Hepatocyte (in vitro differentiated cells): ENCODE measurements around the gene ULK4. TPM values are rescaled to one million over a fixed set of nuclear protein-coding genes. Genes with fewer than 3 reads are reported as not detected.

Experiments
- DNase-seq: peaks from one replicate; pipeline ENCODE4 v3.0.0-alpha.2; 2016; ENCODE audit warnings: low spot score
- H2AFZ ChIP-seq: fragments of 200-600 bp; sonication (generic); 2 replicates; pipeline ENCODE4 v1.6.0; 2016; ENCODE audit warnings: antibody characterized with exemption, mild to moderate bottlenecking
- H3K27ac ChIP-seq: fragments of 200-600 bp; sonication (generic); 2 replicates; pipeline ENCODE4 v1.5.1; 2016; ENCODE audit warnings: mild to moderate bottlenecking
- H3K27me3 ChIP-seq: fragments of 200-600 bp; sonication (generic); 2 replicates; pipeline ENCODE4 v1.6.1; 2016
- H3K36me3 ChIP-seq: fragments of 200-600 bp; sonication (generic); replicated peaks from 2 replicates; pipeline ENCODE4 v1.5.1; 2016; ENCODE audit warnings: low read depth; ENCODE audit not compliant: insufficient read depth
- H3K4me1 ChIP-seq: fragments of 200-600 bp; sonication (generic); 2 replicates; pipeline ENCODE4 v1.5.1; 2016; ENCODE audit warnings: mild to moderate bottlenecking, moderate library complexity; ENCODE audit not compliant: insufficient read depth
- H3K4me2 ChIP-seq: fragments of 200-600 bp; sonication (generic); 2 replicates; pipeline ENCODE4 v1.6.0; 2016
- H3K4me3 ChIP-seq: fragments of 200-600 bp; sonication (generic); 2 replicates; pipeline ENCODE4 v1.5.1; 2016; ENCODE audit warnings: mild to moderate bottlenecking
- H3K79me2 ChIP-seq: fragments of 200-600 bp; sonication (generic); 2 replicates; pipeline ENCODE4 v1.6.0; 2017; ENCODE audit warnings: mild to moderate bottlenecking
- H3K9me2 ChIP-seq: fragments of 200-600 bp; sonication (generic); replicated peaks from 2 replicates; pipeline ENCODE4 v1.6.0; 2017; ENCODE audit warnings: mild to moderate bottlenecking; ENCODE audit not compliant: insufficient read depth
- H3K9me3 ChIP-seq: fragments of 200-600 bp; sonication (generic); 2 replicates; pipeline ENCODE4 v1.5.1; 2016; ENCODE audit warnings: low read depth, mild to moderate bottlenecking
- H4K20me1 ChIP-seq: fragments of 200-600 bp; sonication (generic); 2 replicates; pipeline ENCODE4 v1.6.0; 2016; ENCODE audit warnings: mild to moderate bottlenecking; ENCODE audit not compliant: insufficient read depth, poor library complexity, severe bottlenecking
- CTCF ChIP-seq: fragments of 200-600 bp; sonication (generic); IDR thresholded peaks from 2 replicates; pipeline ENCODE4 v1.5.1; 2016; ENCODE audit warnings: antibody characterized with exemption, mild to moderate bottlenecking; ENCODE audit not compliant: poor library complexity
- EZH2 ChIP-seq: fragments of 200-600 bp; sonication (generic); IDR thresholded peaks from 2 replicates; pipeline ENCODE4 v1.6.1; 2016; ENCODE audit warnings: antibody characterized with exemption, mild to moderate bottlenecking, borderline replicate concordance
- EZH2phosphoT487 ChIP-seq: fragments of 200-600 bp; sonication (generic); IDR thresholded peaks from one replicate; pipeline ENCODE4 v1.6.1; 2018; ENCODE audit warnings: antibody characterized with exemption, mild to moderate bottlenecking, low read depth, moderate library complexity; ENCODE audit not compliant: unreplicated experiment, severe bottlenecking
- WGBS: methylation state at CpG from one replicate; pipeline ENCODE4 v1.1.6; 2016; ENCODE audit warnings: low lambda C conversion rate; ENCODE audit errors: missing lambda C conversion rate; 5-methylcytosine and 5-hydroxymethylcytosine counted together
- polyA plus RNA-seq: library from polyadenylated mRNA; unstranded; fragments of >200 nt; fragmentation: Nextera tagmentation; extraction: Ambion mirVana; gene quantifications from 2 replicates; pipeline ENCODE4 v1.2.1, GENCODE V29; 2016
- total RNA-seq: library from RNA; depleted of rRNA; stranded (reverse); fragments of >200 nt; gene quantifications from 2 replicates; pipeline ENCODE4 v1.2.3, GENCODE V29; 2014

The ULK4 gene
- total and polyA plus RNA-seq, 2 experiments from 2014 or later = 3.8 to 9.1 TPM

- Histone ChIP-seq H3K27ac (no peak overlapping the region), H4K20me1 (no peaks in the 10 kb centered on the region), H3K9me2 (no peaks in the 10 kb centered on the region), H3K27me3 (no peaks in the 10 kb centered on the region), H3K9me3 (no peaks in the 10 kb centered on the region), H2AFZ (no peak overlapping the region), H3K36me3 (no peaks in the 10 kb centered on the region), H3K4me1 (no peaks in the 10 kb centered on the region), H3K4me3 (no peak overlapping the region), H3K4me2 (no peak overlapping the region), H3K79me2 (no peaks in the 10 kb centered on the region)
- DNase-seq = no peak
- TF ChIP-seq CTCF = no peak
- TF ChIP-seq EZH2phosphoT487 = no peak
- TF ChIP-seq EZH2 = no peak
- 84% methylated on average over 3 of the region's 3 CpGs for WGBS
Observed at GRCh38 chr3:41352510-41352909, 609.4 kb downstream of the ULK4 start.

GRCh38 chr3:41350441-41350840, 611.5 kb downstream of the ULK4 start:
- H3K36me3 ChIP-seq = no peaks in the 10 kb centered on the region
- no peak for TF ChIP-seq EZH2
- no peak for TF ChIP-seq EZH2phosphoT487
- no peak overlapping the region for H3K27ac ChIP-seq
- no peak overlapping the region for H3K4me2 ChIP-seq
- no peaks in the 10 kb centered on the region for H3K4me1 ChIP-seq
- H3K4me3 ChIP-seq = no peak overlapping the region
- H4K20me1 ChIP-seq = no peaks in the 10 kb centered on the region
- no peak overlapping the region for H2AFZ ChIP-seq
- no peaks in the 10 kb centered on the region for H3K27me3 ChIP-seq
- H3K79me2 ChIP-seq = no peaks in the 10 kb centered on the region
- no peaks in the 10 kb centered on the region for H3K9me3 ChIP-seq
- WGBS = 72% methylated on average over 2 of the region's 2 CpGs
- H3K9me2 ChIP-seq = no peaks in the 10 kb centered on the region
- no peak for DNase-seq

- no peak overlapping the region for H2AFZ ChIP-seq
- H3K27ac ChIP-seq = no peak overlapping the region
- WGBS = 91% methylated on average over 4 of the region's 4 CpGs
- H3K36me3 ChIP-seq = no peaks in the 10 kb centered on the region
- H3K27me3 ChIP-seq = no peaks in the 10 kb centered on the region
- no peaks in the 10 kb centered on the region for H3K79me2 ChIP-seq
- no peak overlapping the region for H3K4me3 ChIP-seq
- H3K4me1 ChIP-seq = no peaks in the 10 kb centered on the region
- no peak overlapping the region for H3K4me2 ChIP-seq
- no peaks in the 10 kb centered on the region for H4K20me1 ChIP-seq
- H3K9me2 ChIP-seq = no peaks in the 10 kb centered on the region
- no peak for DNase-seq
- no peak for TF ChIP-seq CTCF
- no peak for TF ChIP-seq EZH2
- no peak for TF ChIP-seq EZH2phosphoT487
- H3K9me3 ChIP-seq = no peaks in the 10 kb centered on the region
Observed at GRCh38 chr3:41348401-41348800, 613.5 kb downstream of the ULK4 start.

- H3K27ac ChIP-seq = no peak overlapping the region
- no peak overlapping the region for H2AFZ ChIP-seq
- no peaks in the 10 kb centered on the region for H3K9me3 ChIP-seq
- no peak overlapping the region for H3K4me2 ChIP-seq
- TF ChIP-seq EZH2phosphoT487 (no peak), CTCF (no peak), EZH2 (no peak)
- no peaks in the 10 kb centered on the region for H3K9me2 ChIP-seq
- no peaks in the 10 kb centered on the region for H3K27me3 ChIP-seq
- no peak for DNase-seq
- no peak overlapping the region for H3K4me3 ChIP-seq
- no peaks in the 10 kb centered on the region for H3K4me1 ChIP-seq
- WGBS = 73% methylated on average over 4 of the region's 4 CpGs
- H3K79me2 ChIP-seq = no peaks in the 10 kb centered on the region
- no peaks in the 10 kb centered on the region for H4K20me1 ChIP-seq
- H3K36me3 ChIP-seq = no peaks in the 10 kb centered on the region
Observed at GRCh38 chr3:41346698-41347270, 615.1 kb downstream of the ULK4 start.
